Esophagus (tissue), 2 donors: ENCODE measurements around the gene FATE1. TPM values are rescaled to one million over a fixed set of nuclear protein-coding genes. Genes with fewer than 3 reads are reported as not detected.

ENCODE experiments used
- H3K27ac ChIP-seq, 2 donors: one replicate each; pipeline ENCODE4 v1.5.1; 2013; ENCODE audit warnings: low read depth in 2 of 2, mild to moderate bottlenecking in 2 of 2, inconsistent platforms in 1 of 2, low read length in 1 of 2, moderate library complexity in 1 of 2
- H3K27me3 ChIP-seq, 2 donors: one replicate each; pipeline ENCODE4 v1.6.1; 2013; ENCODE audit warnings: low read length in 2 of 2, control low read depth in 1 of 2, mild to moderate bottlenecking in 1 of 2; ENCODE audit not compliant: insufficient read depth in 2 of 2, control insufficient read depth in 1 of 2
- H3K36me3 ChIP-seq, 2 donors: one replicate each; pipeline ENCODE4 v1.6.1; 2013; ENCODE audit warnings: low read length in 1 of 2; ENCODE audit not compliant: control insufficient read depth in 2 of 2, insufficient read depth in 2 of 2
- H3K4me1 ChIP-seq, 2 donors: one replicate each; pipeline ENCODE4 v1.6.1; 2013; ENCODE audit warnings: low read length in 1 of 2; ENCODE audit not compliant: control insufficient read depth in 2 of 2, insufficient read depth in 2 of 2
- H3K4me3 ChIP-seq, 2 donors: one replicate each; pipeline ENCODE4 v1.5.1; 2013; ENCODE audit warnings: low read length in 2 of 2, mild to moderate bottlenecking in 2 of 2, low read depth in 1 of 2, moderate library complexity in 1 of 2
- H3K9me3 ChIP-seq, 2 donors: one replicate each; pipeline ENCODE4 v1.6.1; 2013; ENCODE audit warnings: mild to moderate bottlenecking in 2 of 2, low read depth in 1 of 2, low read length in 1 of 2, moderate library complexity in 1 of 2; ENCODE audit not compliant: control insufficient read depth in 2 of 2, insufficient read depth in 1 of 2
- WGBS, 2 donors: extraction: QIAGEN DNeasy Blood & Tissue Kit; methylation state at CpG; one replicate each; pipeline ENCODE4 v1.1.7; 2013; 5-methylcytosine and 5-hydroxymethylcytosine counted together
- polyA plus RNA-seq, 2 donors: library from polyadenylated mRNA; stranded (reverse); fragments of 200-250 nt; gene quantifications; one replicate each; pipeline ENCODE4 v1.2.3, GENCODE V29; 2013
- donor health status: healthy with polysubstance abuse.
- donor health status: Bipolar disorder and iron deficiency.

FATE1 gene
- polyA plus RNA-seq, 2 donors = not detected

- Histone ChIP-seq H3K27ac (no peak within 1 kb of the TSS), H3K27me3 (peaks cover 0 to 7% of the 10 kb centered on the region in 2 donors), H3K4me3 (no peak within 1 kb of the TSS), H3K36me3 (no peaks in the 10 kb centered on the region), H3K9me3 (no peaks in the 10 kb centered on the region), H3K4me1 (no peaks in the 10 kb centered on the region)
- WGBS, 2 donors = 68 to 86% methylated on average over 4 of the region's 4 CpGs
These were observed 18.6 kb downstream of the FATE1 start, which contains the start of gene CNGA2 for GRCh38 chrX:151734446-151734845. TSS of gene CNGA2 (plus strand) at chrX:151734746. CDS start at chrX:151738484, 3,738 bp downstream.

- no peaks in the 10 kb centered on the region for H3K9me3 ChIP-seq
- H3K27ac ChIP-seq = no peak overlapping the region
- no peaks in the 10 kb centered on the region for H3K4me1 ChIP-seq
- H3K36me3 ChIP-seq = no peaks in the 10 kb centered on the region
- 61 to 84% methylated on average over 2 of the region's 2 CpGs for WGBS, 2 donors
- peaks cover 0 to 7% of the 10 kb centered on the region in 2 donors for H3K27me3 ChIP-seq
- no peak overlapping the region for H3K4me3 ChIP-seq
These were observed 19.4 kb downstream of the FATE1 start for GRCh38 chrX:151735219-151735618.

- Histone ChIP-seq H3K36me3 (no peaks in the 10 kb centered on the region), H3K27me3 (peaks cover 0 to 7% of the 10 kb centered on the region in 2 donors), H3K4me3 (no peak overlapping the region), H3K4me1 (no peaks in the 10 kb centered on the region), H3K27ac (no peak overlapping the region), H3K9me3 (no peaks in the 10 kb centered on the region)
- 79 to 86% methylated on average over 6 of the region's 6 CpGs for WGBS, 2 donors
These were observed 20.9 kb downstream of the FATE1 start for GRCh38 chrX:151736685-151737084.

- H3K9me3 ChIP-seq = no peaks in the 10 kb centered on the region
- H3K4me3 ChIP-seq = no peak overlapping the region
- H3K36me3 ChIP-seq = no peaks in the 10 kb centered on the region
- no peaks in the 10 kb centered on the region for H3K4me1 ChIP-seq
- WGBS, 2 donors = 64 to 69% methylated on average over 5 of the region's 5 CpGs
- peaks cover 0 to 7% of the 10 kb centered on the region in 2 donors for H3K27me3 ChIP-seq
- no peak overlapping the region for H3K27ac ChIP-seq
These were observed 21.7 kb downstream of the FATE1 start for GRCh38 chrX:151737494-151737893.

GRCh38 chrX:151738751-151739150, 22.9 kb downstream of the FATE1 start:
- Histone ChIP-seq H3K9me3 (no peaks in the 10 kb centered on the region), H3K27ac (no peak overlapping the region), H3K4me3 (no peak overlapping the region), H3K27me3 (peaks cover 0 to 7% of the 10 kb centered on the region in 2 donors), H3K4me1 (no peaks in the 10 kb centered on the region), H3K36me3 (no peaks in the 10 kb centered on the region)
- 73 to 90% methylated on average over 7 of the region's 7 CpGs for WGBS, 2 donors

- no peak overlapping the region for H3K27ac ChIP-seq
These were observed 25.8 kb downstream of the FATE1 start for GRCh38 chrX:151741606-151742005.

GRCh38 chrX:151742311-151742710, 26.5 kb downstream of the FATE1 start:
- Histone ChIP-seq H3K36me3 (no peaks in the 10 kb centered on the region), H3K27ac (no peak overlapping the region), H3K9me3 (no peaks in the 10 kb centered on the region), H3K4me3 (no peak overlapping the region), H3K27me3 (no peaks in the 10 kb centered on the region), H3K4me1 (no peaks in the 10 kb centered on the region)
- WGBS, 2 donors = 88 to 90% methylated on average over 5 of the region's 5 CpGs

More at GRCh38 chrX:151741606-151742005, 25.8 kb downstream of the FATE1 start:
- Histone ChIP-seq H3K4me1 (no peaks in the 10 kb centered on the region), H3K9me3 (no peaks in the 10 kb centered on the region), H3K4me3 (no peak overlapping the region), H3K36me3 (no peaks in the 10 kb centered on the region), H3K27me3 (no peaks in the 10 kb centered on the region)
- 76 to 89% methylated on average over 4 of the region's 4 CpGs for WGBS, 2 donors

- no peaks in the 10 kb centered on the region for H3K27me3 ChIP-seq
- no peak overlapping the region for H3K4me3 ChIP-seq
- H3K36me3 ChIP-seq = no peaks in the 10 kb centered on the region
- H3K27ac ChIP-seq = no peak overlapping the region
- H3K4me1 ChIP-seq = no peaks in the 10 kb centered on the region
- WGBS, 2 donors = 90 to 96% methylated on average over 21 of the region's 21 CpGs
- no peaks in the 10 kb centered on the region for H3K9me3 ChIP-seq
These were observed 28.0 kb downstream of the FATE1 start for GRCh38 chrX:151743651-151744470.

- Histone ChIP-seq H3K4me3 (no peak overlapping the region), H3K4me1 (no peaks in the 10 kb centered on the region), H3K27ac (no peak overlapping the region), H3K9me3 (no peaks in the 10 kb centered on the region), H3K27me3 (no peaks in the 10 kb centered on the region), H3K36me3 (no peaks in the 10 kb centered on the region)
- 74 to 92% methylated on average over 6 of the region's 6 CpGs for WGBS, 2 donors
These were observed 29.8 kb downstream of the FATE1 start for GRCh38 chrX:151745651-151746050.

GRCh38 chrX:151746502-151746901, 30.7 kb downstream of the FATE1 start:
- WGBS, 2 donors = 44 to 55% methylated on average over 2 of the region's 2 CpGs
- no peak overlapping the region for H3K27ac ChIP-seq
- no peaks in the 10 kb centered on the region for H3K4me1 ChIP-seq
- H3K27me3 ChIP-seq = no peaks in the 10 kb centered on the region
- no peaks in the 10 kb centered on the region for H3K36me3 ChIP-seq
- H3K9me3 ChIP-seq = no peaks in the 10 kb centered on the region
- no peak overlapping the region for H3K4me3 ChIP-seq
